ENCODE measurements around the gene COL4A2. TPM values are rescaled to one million over a fixed set of nuclear protein-coding genes. Genes with fewer than 3 reads are reported as not detected.

Gene COL4A2
- total and polyA plus RNA-seq, 2 donors (not counting 1 experiment from before 2014, with no cell fraction given): 0.17 TPM; not detected in 1

DNA sequence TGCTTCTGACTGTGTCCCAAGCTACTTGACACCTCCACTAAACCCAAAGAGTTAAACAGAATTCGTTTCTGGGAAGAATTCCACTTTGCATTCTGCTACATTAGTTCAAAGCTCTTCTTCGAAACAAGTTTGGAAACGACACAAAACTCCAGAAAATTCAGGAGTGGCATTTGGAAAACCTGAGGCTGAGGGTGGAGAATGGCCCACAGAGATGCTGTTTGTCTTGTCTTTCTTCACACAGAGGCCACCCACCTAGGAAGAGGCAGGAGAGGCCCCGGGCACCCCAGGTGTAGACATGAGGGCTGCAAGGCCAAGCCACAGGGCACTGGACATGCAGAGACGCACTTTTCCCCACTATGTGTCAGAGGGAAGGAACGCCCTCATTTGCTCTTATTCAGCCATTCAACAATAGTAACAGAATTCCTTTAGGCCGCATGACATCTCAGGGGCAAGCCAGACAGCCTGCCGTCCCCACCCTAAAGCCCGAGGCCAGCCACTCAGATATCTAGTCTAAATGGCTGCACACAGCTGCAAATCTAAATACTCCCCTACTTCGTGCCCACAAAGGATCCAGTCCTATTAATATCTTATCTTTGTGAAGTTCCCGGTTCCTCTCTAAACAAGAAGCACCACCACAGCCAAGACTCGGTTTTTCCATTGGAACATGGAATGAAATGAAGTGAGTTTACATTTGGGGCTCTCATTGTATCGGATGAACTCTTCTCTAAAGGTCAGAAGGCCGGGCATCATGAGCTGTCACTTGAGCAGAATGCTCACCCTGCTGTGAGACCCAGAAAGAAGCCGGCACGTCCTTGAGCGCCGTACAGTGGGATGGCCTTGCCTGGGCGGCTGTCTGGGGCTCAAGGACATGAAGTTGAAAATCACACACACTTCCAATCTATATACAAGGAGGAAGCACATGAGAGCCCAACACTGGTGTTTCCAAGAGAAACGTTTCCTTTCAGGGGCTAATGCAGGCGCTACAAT is 20.0 kb upstream of the COL4A2 start:
- H3K9me3 ChIP-seq (ENCODE audit: control extremely low read depth in 1 of 3, control insufficient read depth in 2 of 3, insufficient read depth in 1 of 3, low read length in 2 of 3): no peaks in the 10 kb centered on the region
- ChIA-PET CTCF (no interaction called here), POLR2A (no interaction called here)
- intact Hi-C loops (cut with micrococcal nuclease): no loop called here
- H3K4me3 ChIP-seq (ENCODE audit: control extremely low read depth in 1 of 5, extremely low read depth in 1 of 5, insufficient read depth in 1 of 5, low read depth in 2 of 5, low read length in 4 of 5): no peak overlapping the region
- TF ChIP-seq EZH2 (IDR thresholded peaks at IDR 0.05; ENCODE audit: borderline replicate concordance, insufficient read depth, low read depth, low read length, poor library complexity, severe bottlenecking): no peak
- H3K4me1 Mint-ChIP-seq: no peaks in the 10 kb centered on the region
- H3K27me3 Mint-ChIP-seq: peaks cover 7% of the 10 kb centered on the region
- H3K27me3 ChIP-seq (replicated peaks in 1 of 4; ENCODE audit: control extremely low read depth in 1 of 4, control insufficient read depth in 3 of 4, insufficient read depth in 4 of 4, low read length in 3 of 4): no peaks in the 10 kb centered on the region
- no peak for ATAC-seq (ENCODE audit: low read depth)
- no peak overlapping the region for H3K9ac ChIP-seq (ENCODE audit: low read length)
- no peak overlapping the region for H3K27ac Mint-ChIP-seq
- 91% methylated on average over 14 of the region's 21 CpGs for WGBS (ENCODE audit: insufficient coverage)
- DNase-seq: no peak
- H3K79me2 ChIP-seq (ENCODE audit: control insufficient read depth, insufficient read depth, low read length): no peaks in the 10 kb centered on the region
- H3K4me2 ChIP-seq (replicated peaks; ENCODE audit: low read depth, low read length, poor library complexity, severe bottlenecking): no peak overlapping the region
- no peaks in the 10 kb centered on the region for H3K4me1 ChIP-seq (ENCODE audit: control insufficient read depth in 2 of 2, insufficient read depth in 2 of 2, low read length in 2 of 2)
- no peaks in the 10 kb centered on the region for H4K20me1 ChIP-seq (ENCODE audit: control insufficient read depth, insufficient read depth, low read length, poor library complexity, severe bottlenecking)
- H3K36me3 ChIP-seq (replicated peaks in 1 of 2; ENCODE audit: control extremely low read depth in 1 of 2, control insufficient read depth in 1 of 2, extremely low read depth in 1 of 2, insufficient read depth in 2 of 2, low read length in 1 of 2): no peaks in the 10 kb centered on the region
- H2AFZ ChIP-seq (ENCODE audit: insufficient read depth, low read depth, low read length, poor library complexity, severe bottlenecking): no peak overlapping the region
- peaks cover 2% of the 10 kb centered on the region for H3K9me3 Mint-ChIP-seq (ENCODE audit: insufficient read depth)
- H3K27ac ChIP-seq (ENCODE audit: low read length in 2 of 2): no peak overlapping the region
- no peak overlapping the region for H3K4me3 Mint-ChIP-seq

DNA sequence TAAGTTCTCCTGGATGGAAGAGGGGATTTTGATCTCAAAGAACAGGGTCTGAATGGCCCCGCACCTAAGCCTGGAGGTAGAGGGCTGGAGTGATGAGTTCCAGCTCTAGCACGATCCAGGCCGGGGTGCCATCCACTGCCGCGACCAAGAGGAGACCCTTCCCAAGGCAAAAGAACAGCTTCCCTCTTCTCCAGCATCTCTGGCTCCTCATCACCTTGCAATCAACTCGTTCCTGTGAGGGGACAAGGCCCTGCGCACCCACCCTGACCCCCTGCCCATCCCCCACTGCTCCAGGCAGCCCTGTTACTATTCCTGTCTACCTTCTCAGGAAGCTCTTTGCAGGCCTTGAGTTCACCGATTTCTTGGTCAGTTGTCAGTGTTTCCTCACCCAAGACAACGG is 17.9 kb upstream of the COL4A2 start:
- Histone ChIP-seq H3K79me2 (ENCODE audit: control insufficient read depth, insufficient read depth, low read length) (no peaks in the 10 kb centered on the region), H3K9ac (ENCODE audit: low read length) (no peak overlapping the region), H3K4me2 (replicated peaks; ENCODE audit: low read depth, low read length, poor library complexity, severe bottlenecking) (no peak overlapping the region), H2AFZ (ENCODE audit: insufficient read depth, low read depth, low read length, poor library complexity, severe bottlenecking) (no peak overlapping the region), H3K27me3 (replicated peaks in 1 of 4; ENCODE audit: control extremely low read depth in 1 of 4, control insufficient read depth in 3 of 4, insufficient read depth in 4 of 4, low read length in 3 of 4) (no peaks in the 10 kb centered on the region), H3K36me3 (replicated peaks in 1 of 2; ENCODE audit: control extremely low read depth in 1 of 2, control insufficient read depth in 1 of 2, extremely low read depth in 1 of 2, insufficient read depth in 2 of 2, low read length in 1 of 2) (no peaks in the 10 kb centered on the region), H4K20me1 (ENCODE audit: control insufficient read depth, insufficient read depth, low read length, poor library complexity, severe bottlenecking) (no peaks in the 10 kb centered on the region), H3K27ac (ENCODE audit: low read length in 2 of 2) (no peak overlapping the region), H3K4me1 (ENCODE audit: control insufficient read depth in 2 of 2, insufficient read depth in 2 of 2, low read length in 2 of 2) (no peaks in the 10 kb centered on the region), H3K4me3 (ENCODE audit: control extremely low read depth in 1 of 5, extremely low read depth in 1 of 5, insufficient read depth in 1 of 5, low read depth in 2 of 5, low read length in 4 of 5) (no peak overlapping the region), H3K9me3 (ENCODE audit: control extremely low read depth in 1 of 3, control insufficient read depth in 2 of 3, insufficient read depth in 1 of 3, low read length in 2 of 3) (no peaks in the 10 kb centered on the region)
- ATAC-seq (ENCODE audit: low read depth) (no peak), DNase-seq (no peak)
- Mint-ChIP-seq H3K27me3 (peaks cover 7% of the 10 kb centered on the region), H3K27ac (no peak overlapping the region), H3K4me1 (no peaks in the 10 kb centered on the region), H3K4me3 (no peak overlapping the region), H3K9me3 (ENCODE audit: insufficient read depth) (peaks cover 2% of the 10 kb centered on the region)
- ChIA-PET POLR2A (no interaction called here), CTCF (no interaction called here)
- 82% methylated on average over 6 of the region's 9 CpGs for WGBS (ENCODE audit: insufficient coverage)
- TF ChIP-seq, protein P1, sequence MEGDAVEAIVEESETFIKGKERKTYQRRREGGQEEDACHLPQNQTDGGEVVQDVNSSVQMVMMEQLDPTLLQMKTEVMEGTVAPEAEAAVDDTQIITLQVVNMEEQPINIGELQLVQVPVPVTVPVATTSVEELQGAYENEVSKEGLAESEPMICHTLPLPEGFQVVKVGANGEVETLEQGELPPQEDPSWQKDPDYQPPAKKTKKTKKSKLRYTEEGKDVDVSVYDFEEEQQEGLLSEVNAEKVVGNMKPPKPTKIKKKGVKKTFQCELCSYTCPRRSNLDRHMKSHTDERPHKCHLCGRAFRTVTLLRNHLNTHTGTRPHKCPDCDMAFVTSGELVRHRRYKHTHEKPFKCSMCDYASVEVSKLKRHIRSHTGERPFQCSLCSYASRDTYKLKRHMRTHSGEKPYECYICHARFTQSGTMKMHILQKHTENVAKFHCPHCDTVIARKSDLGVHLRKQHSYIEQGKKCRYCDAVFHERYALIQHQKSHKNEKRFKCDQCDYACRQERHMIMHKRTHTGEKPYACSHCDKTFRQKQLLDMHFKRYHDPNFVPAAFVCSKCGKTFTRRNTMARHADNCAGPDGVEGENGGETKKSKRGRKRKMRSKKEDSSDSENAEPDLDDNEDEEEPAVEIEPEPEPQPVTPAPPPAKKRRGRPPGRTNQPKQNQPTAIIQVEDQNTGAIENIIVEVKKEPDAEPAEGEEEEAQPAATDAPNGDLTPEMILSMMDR (IDR thresholded peaks at IDR 0.05): no peak
- TF ChIP-seq EZH2 (IDR thresholded peaks at IDR 0.05; ENCODE audit: borderline replicate concordance, insufficient read depth, low read depth, low read length, poor library complexity, severe bottlenecking): no peak
- intact Hi-C loops (cut with micrococcal nuclease): no loop called here

All from B cell (primary cell).